Natural killer cell (primary cell): ENCODE data around the gene SECISBP2L. TPM values are rescaled to one million over a fixed set of nuclear protein-coding genes. Genes with fewer than 3 reads are reported as not detected.

Experiments
- ATAC-seq, 3 donors: fragments of 150-1000 bp in 2 of 3; fragments of 200-7000 bp in 1 of 3; cut with Tn5 transposase; 1 replicate in 1 of 3; 2 replicates in 2 of 3; pipeline ENCODE4 v1.10.0; 2021; ENCODE audit warnings: mild to moderate bottlenecking in 2 of 3, moderate library complexity in 2 of 3
- DNase-seq, 2 donors: peaks; one replicate each; pipeline versions ENCODE4 v3.0.0 to v3.0.0-alpha.2; 2013 to 2021; ENCODE audit warnings: mixed read lengths in 1 of 2
- H3K27ac ChIP-seq: one replicate; pipeline ENCODE4 v1.5.1; 2013; ENCODE audit warnings: mild to moderate bottlenecking, low read length
- H3K27me3 ChIP-seq: one replicate; pipeline ENCODE4 v1.6.1; 2013; ENCODE audit warnings: low read length; ENCODE audit not compliant: control insufficient read depth, insufficient read depth
- H3K36me3 ChIP-seq: one replicate; pipeline ENCODE4 v1.6.1; 2013; ENCODE audit warnings: low read length; ENCODE audit not compliant: control insufficient read depth, insufficient read depth
- H3K4me1 ChIP-seq: one replicate; pipeline ENCODE4 v1.6.1; 2013; ENCODE audit warnings: low read length; ENCODE audit not compliant: control insufficient read depth, insufficient read depth
- H3K4me3 ChIP-seq: one replicate; pipeline ENCODE4 v1.5.1; 2013; ENCODE audit warnings: low read length
- H3K9me3 ChIP-seq: one replicate; pipeline ENCODE4 v1.6.1; 2013; ENCODE audit warnings: low read length; ENCODE audit not compliant: control insufficient read depth, insufficient read depth
- H3K27ac Mint-ChIP-seq, 2 donors: one replicate each; pipeline ENCODE4 v1.8.0; 2022; ENCODE audit warnings: mild to moderate bottlenecking in 2 of 2, mixed read lengths in 2 of 2, moderate library complexity in 1 of 2
- H3K27me3 Mint-ChIP-seq, 2 donors: one replicate each; pipeline ENCODE4 v1.8.0; 2022; ENCODE audit warnings: low read depth in 2 of 2, mixed read lengths in 2 of 2
- H3K36me3 Mint-ChIP-seq: one replicate; pipeline ENCODE4 v1.8.0; 2022; ENCODE audit warnings: mixed read lengths
- H3K4me1 Mint-ChIP-seq, 2 donors: one replicate each; pipeline ENCODE4 v1.8.0; 2022; ENCODE audit warnings: mixed read lengths in 2 of 2
- H3K4me3 Mint-ChIP-seq: one replicate; pipeline ENCODE4 v1.8.0; 2022; ENCODE audit warnings: mild to moderate bottlenecking, moderate library complexity, mixed read lengths
- H3K9me3 Mint-ChIP-seq, 2 donors: one replicate each; pipeline ENCODE4 v1.8.0; 2022; ENCODE audit warnings: mixed read lengths in 2 of 2
- CTCF ChIP-seq: fragments of 200-600 bp; IDR thresholded peaks from one replicate; pipeline ENCODE4 v1.8.0; 2022; ENCODE audit warnings: antibody characterized with exemption
- WGBS: methylation state at CpG from one replicate; pipeline ENCODE4 v1.1.7; 2013; ENCODE audit warnings: missing lambda C conversion rate; ENCODE audit not compliant: insufficient coverage; 5-methylcytosine and 5-hydroxymethylcytosine counted together
- intact Hi-C: fragments of 100-400 bp; cut with micrococcal nuclease; formaldehyde crosslinking; loops from one replicate; pipeline ENCODE4 v1.14.2; 2022
- total RNA-seq, 4 donors: library from RNA; stranded (reverse); fragments of 120-200 nt in 1 of 4; gene quantifications; one replicate each; pipeline versions ENCODE4 v1.2.3 to v1.2.4, GENCODE V29; 2013 to 2022

The SECISBP2L gene
- total RNA-seq, 3 donors from 2014 or later (not counting 1 experiment from before 2014, with no cell fraction given) = 78.8 to 97.7 (median 93.7) TPM

GRCh38 chr15:48945386-48945785 lies 100.9 kb downstream of the SECISBP2L start:
- intact Hi-C loops = no loop called here
- peaks cover 12 to 15% of the 10 kb centered on the region in 2 donors for H3K27me3 Mint-ChIP-seq
- no peaks in the 10 kb centered on the region for H3K27me3 ChIP-seq
- H3K4me3 ChIP-seq = no peak overlapping the region
- H3K36me3 Mint-ChIP-seq = no peaks in the 10 kb centered on the region
- ATAC-seq = no peak
- no CpG with 5 or more reads among the region's 2 CpGs for WGBS
- H3K27ac ChIP-seq = no peak overlapping the region
- H3K4me3 Mint-ChIP-seq = no peak overlapping the region
- H3K4me1 Mint-ChIP-seq = peaks cover 5 to 7% of the 10 kb centered on the region in 2 donors
- H3K36me3 ChIP-seq = no peaks in the 10 kb centered on the region
- H3K27ac Mint-ChIP-seq = no peak overlapping the region
- H3K4me1 ChIP-seq = no peaks in the 10 kb centered on the region
- H3K9me3 ChIP-seq = no peaks in the 10 kb centered on the region
- TF ChIP-seq CTCF = no peak
- no peak for DNase-seq
- no peaks in the 10 kb centered on the region for H3K9me3 Mint-ChIP-seq

GRCh38 chr15:48941904-48942303 lies 104.3 kb downstream of the SECISBP2L start:
- DNase-seq = no peak
- H3K4me3 ChIP-seq = no peak overlapping the region
- H3K27me3 ChIP-seq = no peaks in the 10 kb centered on the region
- H3K27me3 Mint-ChIP-seq = peaks cover 13 to 16% of the 10 kb centered on the region in 2 donors
- 80% methylated on average over 4 of the region's 5 CpGs for whole genome bisulfite sequencing
- peaks cover 5 to 7% of the 10 kb centered on the region in 2 donors for H3K4me1 Mint-ChIP-seq
- ATAC-seq = no peak
- H3K4me3 Mint-ChIP-seq = no peak overlapping the region
- TF ChIP-seq CTCF = no peak
- no peaks in the 10 kb centered on the region for H3K36me3 ChIP-seq
- no peaks in the 10 kb centered on the region for H3K36me3 Mint-ChIP-seq
- no peaks in the 10 kb centered on the region for H3K9me3 Mint-ChIP-seq
- no peak overlapping the region for H3K27ac ChIP-seq
- H3K9me3 ChIP-seq = no peaks in the 10 kb centered on the region
- no peak overlapping the region for H3K27ac Mint-ChIP-seq
- intact Hi-C loops = no loop called here
- no peaks in the 10 kb centered on the region for H3K4me1 ChIP-seq

- no peaks in the 10 kb centered on the region for H3K9me3 ChIP-seq
- Mint-ChIP-seq H3K4me1 (peaks cover 3 to 4% of the 10 kb centered on the region in 2 donors), H3K9me3 (no peaks in the 10 kb centered on the region), H3K27me3 (peaks cover 14 to 19% of the 10 kb centered on the region in 2 donors), H3K4me3 (no peak overlapping the region), H3K27ac (no peak overlapping the region), H3K36me3 (no peaks in the 10 kb centered on the region)
- WGBS = 71% methylated on average over 6 of the region's 6 CpGs
- H3K27me3 ChIP-seq = no peaks in the 10 kb centered on the region
- H3K36me3 ChIP-seq = no peaks in the 10 kb centered on the region
- H3K4me1 ChIP-seq = no peaks in the 10 kb centered on the region
- no peak overlapping the region for H3K27ac ChIP-seq
- ATAC-seq (no peak), DNase-seq (no peak)
- H3K4me3 ChIP-seq = no peak overlapping the region
- TF ChIP-seq CTCF = no peak
- intact Hi-C loops = no loop called here
These were observed 105.7 kb downstream of the SECISBP2L start for GRCh38 chr15:48940508-48940907.

- WGBS = 94% methylated on average over 4 of the region's 4 CpGs
- Mint-ChIP-seq H3K36me3 (no peaks in the 10 kb centered on the region), H3K4me1 (no peaks in the 10 kb centered on the region), H3K9me3 (no peaks in the 10 kb centered on the region), H3K27me3 (peaks cover 22 to 25% of the 10 kb centered on the region in 2 donors), H3K4me3 (no peak overlapping the region), H3K27ac (no peak overlapping the region)
- no peaks in the 10 kb centered on the region for H3K27me3 ChIP-seq
- no peak overlapping the region for H3K4me3 ChIP-seq
- H3K36me3 ChIP-seq = no peaks in the 10 kb centered on the region
- no peak for ATAC-seq
- no peaks in the 10 kb centered on the region for H3K9me3 ChIP-seq
- H3K27ac ChIP-seq = no peak overlapping the region
- no peak for DNase-seq
- intact Hi-C loops = no loop called here
- no peaks in the 10 kb centered on the region for H3K4me1 ChIP-seq
- no peak for TF ChIP-seq CTCF
These were observed 106.6 kb downstream of the SECISBP2L start for GRCh38 chr15:48939648-48940047.
